Neural cell (in vitro differentiated cells): ENCODE results near the gene ALS2. TPM values are rescaled to one million over a fixed set of nuclear protein-coding genes. Genes with fewer than 3 reads are reported as not detected.

Experiments used
- H2AFZ ChIP-seq: fragments of 200-600, 300-800 bp; sonication (generic), shearing (Covaris generic); 2 replicates; pipeline ENCODE4 v1.6.0; 2014; ENCODE audit warnings: low read depth, mild to moderate bottlenecking, antibody characterized with exemption, low read length, moderate library complexity
- H3F3A ChIP-seq: fragments of 200-600 bp; shearing (Covaris generic); 2 replicates; pipeline ENCODE4 v1.6.1; 2016; ENCODE audit warnings: mild to moderate bottlenecking, moderate library complexity, mixed read lengths, antibody characterized with exemption, low read length; ENCODE audit not compliant: insufficient read depth, poor library complexity, severe bottlenecking
- H3K27ac ChIP-seq: fragments of 200-600, 300-800 bp; sonication (generic), shearing (Covaris generic); 2 replicates; pipeline ENCODE4 v1.5.1; 2014; ENCODE audit warnings: mild to moderate bottlenecking, low read length, moderate library complexity
- H3K27me3 ChIP-seq: fragments of 300-800, 200-600 bp; sonication (generic), shearing (Covaris generic); 2 replicates; pipeline ENCODE4 v1.6.0; 2014; ENCODE audit warnings: mild to moderate bottlenecking, low read depth, low read length, moderate library complexity; ENCODE audit not compliant: insufficient read depth
- H3K36me3 ChIP-seq: fragments of 300-800, 200-600 bp; sonication (generic), shearing (Covaris generic); 2 replicates; pipeline ENCODE4 v1.5.1; 2014; ENCODE audit warnings: mild to moderate bottlenecking, antibody characterized with exemption, low read length, moderate library complexity; ENCODE audit not compliant: insufficient read depth
- H3K4me2 ChIP-seq: fragments of 300-800, 200-600 bp; sonication (generic), shearing (Covaris generic); 2 replicates; pipeline ENCODE4 v1.6.0; 2014; ENCODE audit warnings: mild to moderate bottlenecking, low read length
- H3K4me3 ChIP-seq: fragments of 300-800, 200-600 bp; sonication (generic), shearing (Covaris generic); 2 replicates; pipeline ENCODE4 v1.5.1; 2014; ENCODE audit warnings: mild to moderate bottlenecking, low read length, moderate library complexity
- H3K79me2 ChIP-seq: fragments of 200-600 bp; shearing (Covaris generic); replicated peaks from 2 replicates; pipeline ENCODE4 v1.6.0; 2014; ENCODE audit warnings: mild to moderate bottlenecking, low read length, moderate library complexity; ENCODE audit not compliant: insufficient read depth
- H3K9ac ChIP-seq: fragments of 300-800, 200-600 bp; sonication (generic), shearing (Covaris generic); 2 replicates; pipeline ENCODE4 v1.6.1; 2016; ENCODE audit warnings: mild to moderate bottlenecking, low read length, mixed read lengths
- H3K9me2 ChIP-seq: fragments of 200-600 bp; shearing (Covaris generic); 2 replicates; pipeline ENCODE4 v1.6.1; 2016; ENCODE audit warnings: mild to moderate bottlenecking, low read length, mixed read lengths; ENCODE audit not compliant: insufficient read depth
- H3K9me3 ChIP-seq: fragments of 200-600, 300-800 bp; sonication (generic), shearing (Covaris generic); 2 replicates; pipeline ENCODE4 v1.6.1; 2016; ENCODE audit warnings: mild to moderate bottlenecking, mixed run types, low read length, moderate library complexity, mixed read lengths
- H4K20me1 ChIP-seq: fragments of 200-600 bp; shearing (Covaris generic); 2 replicates; pipeline ENCODE4 v1.6.1; 2016; ENCODE audit warnings: mild to moderate bottlenecking, mixed run types; ENCODE audit not compliant: insufficient read depth
- EP300 ChIP-seq: fragments of 450-650 bp; conservative IDR thresholded peaks from 2 replicates; pipeline ENCODE4 v1.6.1; 2014; ENCODE audit warnings: antibody characterized with exemption, mild to moderate bottlenecking, moderate library complexity; ENCODE audit not compliant: poor library complexity, severe bottlenecking
- EZH2 ChIP-seq: fragments of 200-600, 300-800 bp; shearing (Covaris generic), sonication (generic); IDR thresholded peaks from 2 replicates; pipeline ENCODE4 v1.6.1; 2014; ENCODE audit warnings: antibody characterized with exemption, low read length, borderline replicate concordance, mild to moderate bottlenecking; ENCODE audit not compliant: insufficient read depth, poor library complexity, severe bottlenecking
- MXI1 ChIP-seq: fragments of 450-650 bp; conservative IDR thresholded peaks from 2 replicates; pipeline ENCODE4 v1.6.1; 2014; ENCODE audit warnings: antibody characterized with exemption, mild to moderate bottlenecking; ENCODE audit not compliant: poor library complexity, severe bottlenecking
- POLR2AphosphoS5 ChIP-seq: IDR thresholded peaks from 2 replicates; pipeline ENCODE4 v1.6.1; 2012
- RAD21 ChIP-seq: fragments of 450-650 bp; conservative IDR thresholded peaks from 2 replicates; pipeline ENCODE4 v1.6.1; 2014; ENCODE audit warnings: antibody characterized with exemption, mild to moderate bottlenecking, moderate library complexity
- SMC3 ChIP-seq: fragments of 450-650 bp; conservative IDR thresholded peaks from 2 replicates; pipeline ENCODE4 v1.6.1; 2014; ENCODE audit warnings: antibody characterized with exemption, mild to moderate bottlenecking, moderate library complexity; ENCODE audit not compliant: poor library complexity
- TAF1 ChIP-seq: IDR thresholded peaks from 2 replicates; pipeline ENCODE4 v1.6.1; 2012; ENCODE audit warnings: low read depth
- polyA plus RNA-seq: library from polyadenylated mRNA; depleted of rRNA; stranded (reverse); fragments of >200 nt; gene quantifications from 2 replicates; pipeline ENCODE4 v1.2.3, GENCODE V29; 2014
- TF ChIP-seq, protein P1 (sequence below): fragments of 450-650 bp; IDR thresholded peaks from 2 replicates; pipeline ENCODE4 v1.5.1; 2014; ENCODE audit warnings: antibody characterized with exemption, mild to moderate bottlenecking, moderate library complexity; ENCODE audit not compliant: poor library complexity, severe bottlenecking
- TF ChIP-seq, protein P2 (sequence below): IDR thresholded peaks from 2 replicates; pipeline ENCODE4 v1.6.1; 2012; ENCODE audit warnings: borderline replicate concordance

ALS2 gene
- polyA plus RNA-seq, 1 donor from 2014 or later: 26.3 TPM

GRCh38 chr2:201794294-201794693 lies 13.6 kb upstream of the ALS2 start:
- H3F3A ChIP-seq: no peaks in the 10 kb centered on the region
- H3K36me3 ChIP-seq: no peaks in the 10 kb centered on the region
- no peaks in the 10 kb centered on the region for H4K20me1 ChIP-seq
- H3K4me2 ChIP-seq: no peak overlapping the region
- no peak overlapping the region for H3K4me3 ChIP-seq
- no peak overlapping the region for H2AFZ ChIP-seq
- no peak overlapping the region for H3K27ac ChIP-seq
- no peak overlapping the region for H3K9ac ChIP-seq
- H3K79me2 ChIP-seq: no peaks in the 10 kb centered on the region
- no peak for TF ChIP-seq POLR2AphosphoS5
- TF ChIP-seq SMC3: no peak
- no peak for TF ChIP-seq EZH2
- TF ChIP-seq, protein P1, sequence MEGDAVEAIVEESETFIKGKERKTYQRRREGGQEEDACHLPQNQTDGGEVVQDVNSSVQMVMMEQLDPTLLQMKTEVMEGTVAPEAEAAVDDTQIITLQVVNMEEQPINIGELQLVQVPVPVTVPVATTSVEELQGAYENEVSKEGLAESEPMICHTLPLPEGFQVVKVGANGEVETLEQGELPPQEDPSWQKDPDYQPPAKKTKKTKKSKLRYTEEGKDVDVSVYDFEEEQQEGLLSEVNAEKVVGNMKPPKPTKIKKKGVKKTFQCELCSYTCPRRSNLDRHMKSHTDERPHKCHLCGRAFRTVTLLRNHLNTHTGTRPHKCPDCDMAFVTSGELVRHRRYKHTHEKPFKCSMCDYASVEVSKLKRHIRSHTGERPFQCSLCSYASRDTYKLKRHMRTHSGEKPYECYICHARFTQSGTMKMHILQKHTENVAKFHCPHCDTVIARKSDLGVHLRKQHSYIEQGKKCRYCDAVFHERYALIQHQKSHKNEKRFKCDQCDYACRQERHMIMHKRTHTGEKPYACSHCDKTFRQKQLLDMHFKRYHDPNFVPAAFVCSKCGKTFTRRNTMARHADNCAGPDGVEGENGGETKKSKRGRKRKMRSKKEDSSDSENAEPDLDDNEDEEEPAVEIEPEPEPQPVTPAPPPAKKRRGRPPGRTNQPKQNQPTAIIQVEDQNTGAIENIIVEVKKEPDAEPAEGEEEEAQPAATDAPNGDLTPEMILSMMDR: no peak
- no peak for TF ChIP-seq EP300
- no peak for TF ChIP-seq TAF1
- no peak for TF ChIP-seq MXI1
- TF ChIP-seq RAD21: no peak
- TF ChIP-seq, protein P2, sequence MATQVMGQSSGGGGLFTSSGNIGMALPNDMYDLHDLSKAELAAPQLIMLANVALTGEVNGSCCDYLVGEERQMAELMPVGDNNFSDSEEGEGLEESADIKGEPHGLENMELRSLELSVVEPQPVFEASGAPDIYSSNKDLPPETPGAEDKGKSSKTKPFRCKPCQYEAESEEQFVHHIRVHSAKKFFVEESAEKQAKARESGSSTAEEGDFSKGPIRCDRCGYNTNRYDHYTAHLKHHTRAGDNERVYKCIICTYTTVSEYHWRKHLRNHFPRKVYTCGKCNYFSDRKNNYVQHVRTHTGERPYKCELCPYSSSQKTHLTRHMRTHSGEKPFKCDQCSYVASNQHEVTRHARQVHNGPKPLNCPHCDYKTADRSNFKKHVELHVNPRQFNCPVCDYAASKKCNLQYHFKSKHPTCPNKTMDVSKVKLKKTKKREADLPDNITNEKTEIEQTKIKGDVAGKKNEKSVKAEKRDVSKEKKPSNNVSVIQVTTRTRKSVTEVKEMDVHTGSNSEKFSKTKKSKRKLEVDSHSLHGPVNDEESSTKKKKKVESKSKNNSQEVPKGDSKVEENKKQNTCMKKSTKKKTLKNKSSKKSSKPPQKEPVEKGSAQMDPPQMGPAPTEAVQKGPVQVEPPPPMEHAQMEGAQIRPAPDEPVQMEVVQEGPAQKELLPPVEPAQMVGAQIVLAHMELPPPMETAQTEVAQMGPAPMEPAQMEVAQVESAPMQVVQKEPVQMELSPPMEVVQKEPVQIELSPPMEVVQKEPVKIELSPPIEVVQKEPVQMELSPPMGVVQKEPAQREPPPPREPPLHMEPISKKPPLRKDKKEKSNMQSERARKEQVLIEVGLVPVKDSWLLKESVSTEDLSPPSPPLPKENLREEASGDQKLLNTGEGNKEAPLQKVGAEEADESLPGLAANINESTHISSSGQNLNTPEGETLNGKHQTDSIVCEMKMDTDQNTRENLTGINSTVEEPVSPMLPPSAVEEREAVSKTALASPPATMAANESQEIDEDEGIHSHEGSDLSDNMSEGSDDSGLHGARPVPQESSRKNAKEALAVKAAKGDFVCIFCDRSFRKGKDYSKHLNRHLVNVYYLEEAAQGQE: no peak
- H3K9me2 ChIP-seq: no peaks in the 10 kb centered on the region
- H3K27me3 ChIP-seq: no peaks in the 10 kb centered on the region
- H3K9me3 ChIP-seq: no peaks in the 10 kb centered on the region

GRCh38 chr2:201793631-201794030 lies 12.9 kb upstream of the ALS2 start:
- Histone ChIP-seq H3K4me2 (no peak overlapping the region), H3K9me3 (no peaks in the 10 kb centered on the region), H3F3A (no peaks in the 10 kb centered on the region), H3K9me2 (no peaks in the 10 kb centered on the region), H4K20me1 (no peaks in the 10 kb centered on the region), H2AFZ (no peak overlapping the region), H3K4me3 (no peak overlapping the region), H3K27ac (no peak overlapping the region), H3K79me2 (no peaks in the 10 kb centered on the region), H3K27me3 (no peaks in the 10 kb centered on the region), H3K9ac (no peak overlapping the region), H3K36me3 (no peaks in the 10 kb centered on the region)
- TF ChIP-seq TAF1 (no peak), SMC3 (no peak), RAD21 (no peak), EZH2 (no peak), EP300 (no peak), POLR2AphosphoS5 (no peak), MXI1 (no peak)
- TF ChIP-seq, protein P2: no peak
